ENCODE data around the gene OGG1.

DNA sequence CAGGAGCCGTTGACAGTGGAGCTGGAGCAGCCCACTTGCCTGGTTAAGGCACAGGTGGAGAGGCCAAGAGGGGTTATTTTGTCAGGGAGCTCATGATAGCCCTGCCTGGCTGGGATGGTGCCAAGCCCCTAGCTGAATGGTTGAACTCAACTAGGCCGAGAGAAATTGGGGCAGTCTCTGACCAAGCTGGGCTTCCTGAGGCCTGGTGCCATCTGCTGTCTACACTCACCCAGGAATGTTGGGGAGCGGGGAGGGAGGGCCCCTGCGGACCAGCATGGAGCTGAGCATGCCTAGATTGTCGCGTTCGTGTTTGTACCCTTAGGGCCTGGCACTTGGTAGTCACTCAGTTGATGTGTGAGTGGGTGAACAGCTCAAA, 17.0 kb upstream of the OGG1 start:
- TF ChIP-seq, protein P1, sequence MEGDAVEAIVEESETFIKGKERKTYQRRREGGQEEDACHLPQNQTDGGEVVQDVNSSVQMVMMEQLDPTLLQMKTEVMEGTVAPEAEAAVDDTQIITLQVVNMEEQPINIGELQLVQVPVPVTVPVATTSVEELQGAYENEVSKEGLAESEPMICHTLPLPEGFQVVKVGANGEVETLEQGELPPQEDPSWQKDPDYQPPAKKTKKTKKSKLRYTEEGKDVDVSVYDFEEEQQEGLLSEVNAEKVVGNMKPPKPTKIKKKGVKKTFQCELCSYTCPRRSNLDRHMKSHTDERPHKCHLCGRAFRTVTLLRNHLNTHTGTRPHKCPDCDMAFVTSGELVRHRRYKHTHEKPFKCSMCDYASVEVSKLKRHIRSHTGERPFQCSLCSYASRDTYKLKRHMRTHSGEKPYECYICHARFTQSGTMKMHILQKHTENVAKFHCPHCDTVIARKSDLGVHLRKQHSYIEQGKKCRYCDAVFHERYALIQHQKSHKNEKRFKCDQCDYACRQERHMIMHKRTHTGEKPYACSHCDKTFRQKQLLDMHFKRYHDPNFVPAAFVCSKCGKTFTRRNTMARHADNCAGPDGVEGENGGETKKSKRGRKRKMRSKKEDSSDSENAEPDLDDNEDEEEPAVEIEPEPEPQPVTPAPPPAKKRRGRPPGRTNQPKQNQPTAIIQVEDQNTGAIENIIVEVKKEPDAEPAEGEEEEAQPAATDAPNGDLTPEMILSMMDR (IDR thresholded peaks at IDR 0.05) = no peak
- no peak for TF ChIP-seq POLR2A (IDR thresholded peaks at IDR 0.05)

All from adrenal gland (tissue), 5 donors.